OCI-LY3 (cell line): ENCODE measurements around the gene JARID2.

Experiments used
- EZH2phosphoT487 ChIP-seq: fragments of 200-600 bp; shearing (Covaris generic); IDR thresholded peaks from 2 replicates; pipeline ENCODE4 v1.6.1; 2018; ENCODE audit warnings: antibody characterized with exemption, mixed run types, low read depth
- TF ChIP-seq, protein P1 (sequence below): fragments of 200-600, 300-600 bp; sonication (generic); IDR thresholded peaks from 2 replicates; pipeline ENCODE4 v1.5.1; 2014; ENCODE audit warnings: antibody characterized with exemption, low read length, low read depth

GRCh38 chr6:15375638-15376290, 129.9 kb downstream of the JARID2 start:
- TF ChIP-seq, protein P1, sequence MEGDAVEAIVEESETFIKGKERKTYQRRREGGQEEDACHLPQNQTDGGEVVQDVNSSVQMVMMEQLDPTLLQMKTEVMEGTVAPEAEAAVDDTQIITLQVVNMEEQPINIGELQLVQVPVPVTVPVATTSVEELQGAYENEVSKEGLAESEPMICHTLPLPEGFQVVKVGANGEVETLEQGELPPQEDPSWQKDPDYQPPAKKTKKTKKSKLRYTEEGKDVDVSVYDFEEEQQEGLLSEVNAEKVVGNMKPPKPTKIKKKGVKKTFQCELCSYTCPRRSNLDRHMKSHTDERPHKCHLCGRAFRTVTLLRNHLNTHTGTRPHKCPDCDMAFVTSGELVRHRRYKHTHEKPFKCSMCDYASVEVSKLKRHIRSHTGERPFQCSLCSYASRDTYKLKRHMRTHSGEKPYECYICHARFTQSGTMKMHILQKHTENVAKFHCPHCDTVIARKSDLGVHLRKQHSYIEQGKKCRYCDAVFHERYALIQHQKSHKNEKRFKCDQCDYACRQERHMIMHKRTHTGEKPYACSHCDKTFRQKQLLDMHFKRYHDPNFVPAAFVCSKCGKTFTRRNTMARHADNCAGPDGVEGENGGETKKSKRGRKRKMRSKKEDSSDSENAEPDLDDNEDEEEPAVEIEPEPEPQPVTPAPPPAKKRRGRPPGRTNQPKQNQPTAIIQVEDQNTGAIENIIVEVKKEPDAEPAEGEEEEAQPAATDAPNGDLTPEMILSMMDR = no peak
- TF ChIP-seq EZH2phosphoT487 = no peak
